Fibroblast of villous mesenchyme (primary cell): Measurements from ENCODE around the gene NAA11. TPM values are rescaled to one million over a fixed set of nuclear protein-coding genes. Genes with fewer than 3 reads are reported as not detected.

Experiments used
- DNase-seq: peaks from one replicate; pipeline ENCODE4 v3.0.0-alpha.2; 2010; ENCODE audit warnings: low read depth
- H3K4me3 ChIP-seq: 2 replicates; pipeline ENCODE4 v1.5.1; 2011; ENCODE audit warnings: low read depth, mild to moderate bottlenecking, low read length
- total RNA-seq: library from RNA; depleted of rRNA; stranded (reverse); fragments of >200 nt; gene quantifications from 2 replicates; pipeline ENCODE4 v1.2.3, GENCODE V29; 2012
- TF ChIP-seq, protein P1 (sequence below): IDR thresholded peaks from 2 replicates; pipeline ENCODE4 v1.5.1; 2012; ENCODE audit warnings: low read depth, mild to moderate bottlenecking, low read length; ENCODE audit not compliant: insufficient read depth

NAA11 gene
- total RNA-seq, 1 donor = not detected

DNA sequence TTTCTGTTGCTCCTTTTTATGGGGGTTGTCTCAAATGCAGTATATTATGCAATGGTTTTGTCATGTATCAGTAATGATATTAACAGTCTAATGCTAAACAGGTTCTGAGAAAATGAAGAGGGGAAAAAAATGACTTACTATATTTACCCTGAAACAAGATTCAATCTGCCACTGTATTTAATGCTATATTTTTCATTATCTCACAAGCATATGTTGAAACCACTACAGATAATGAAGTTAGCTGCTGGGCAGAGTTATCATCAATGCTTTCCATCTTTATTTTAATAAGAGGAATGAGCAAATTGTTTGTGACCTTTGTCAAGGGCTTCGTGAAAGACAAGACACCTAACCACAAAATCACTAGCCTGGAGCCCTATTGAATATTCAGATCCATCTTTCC, 32.6 kb upstream of the NAA11 start:
- no peak overlapping the region for H3K4me3 ChIP-seq
- DNase-seq = no peak
- TF ChIP-seq, protein P1, sequence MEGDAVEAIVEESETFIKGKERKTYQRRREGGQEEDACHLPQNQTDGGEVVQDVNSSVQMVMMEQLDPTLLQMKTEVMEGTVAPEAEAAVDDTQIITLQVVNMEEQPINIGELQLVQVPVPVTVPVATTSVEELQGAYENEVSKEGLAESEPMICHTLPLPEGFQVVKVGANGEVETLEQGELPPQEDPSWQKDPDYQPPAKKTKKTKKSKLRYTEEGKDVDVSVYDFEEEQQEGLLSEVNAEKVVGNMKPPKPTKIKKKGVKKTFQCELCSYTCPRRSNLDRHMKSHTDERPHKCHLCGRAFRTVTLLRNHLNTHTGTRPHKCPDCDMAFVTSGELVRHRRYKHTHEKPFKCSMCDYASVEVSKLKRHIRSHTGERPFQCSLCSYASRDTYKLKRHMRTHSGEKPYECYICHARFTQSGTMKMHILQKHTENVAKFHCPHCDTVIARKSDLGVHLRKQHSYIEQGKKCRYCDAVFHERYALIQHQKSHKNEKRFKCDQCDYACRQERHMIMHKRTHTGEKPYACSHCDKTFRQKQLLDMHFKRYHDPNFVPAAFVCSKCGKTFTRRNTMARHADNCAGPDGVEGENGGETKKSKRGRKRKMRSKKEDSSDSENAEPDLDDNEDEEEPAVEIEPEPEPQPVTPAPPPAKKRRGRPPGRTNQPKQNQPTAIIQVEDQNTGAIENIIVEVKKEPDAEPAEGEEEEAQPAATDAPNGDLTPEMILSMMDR = no peak

DNA sequence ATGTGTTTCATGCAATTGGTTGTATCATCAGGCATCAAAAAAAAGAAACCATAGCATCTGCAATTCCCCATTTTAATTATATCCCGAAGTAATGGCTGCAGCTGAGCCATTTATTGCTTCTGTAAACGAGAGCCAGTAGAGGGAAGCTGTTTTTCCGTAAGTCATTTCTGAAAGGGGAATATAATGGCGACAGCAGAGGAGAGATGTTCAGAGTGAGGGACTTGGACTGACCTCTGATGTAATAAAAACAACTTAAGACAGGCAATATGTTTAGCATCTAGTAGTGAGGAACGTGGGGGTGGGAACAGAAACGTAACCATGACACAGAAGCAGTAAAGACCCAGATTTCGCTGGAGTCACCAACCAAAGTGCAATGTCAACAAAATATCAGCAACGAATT, 31.5 kb upstream of the NAA11 start:
- H3K4me3 ChIP-seq = no peak overlapping the region
- TF ChIP-seq, protein P1 = no peak
- peak; percentile 23 for DNase-seq

DNA sequence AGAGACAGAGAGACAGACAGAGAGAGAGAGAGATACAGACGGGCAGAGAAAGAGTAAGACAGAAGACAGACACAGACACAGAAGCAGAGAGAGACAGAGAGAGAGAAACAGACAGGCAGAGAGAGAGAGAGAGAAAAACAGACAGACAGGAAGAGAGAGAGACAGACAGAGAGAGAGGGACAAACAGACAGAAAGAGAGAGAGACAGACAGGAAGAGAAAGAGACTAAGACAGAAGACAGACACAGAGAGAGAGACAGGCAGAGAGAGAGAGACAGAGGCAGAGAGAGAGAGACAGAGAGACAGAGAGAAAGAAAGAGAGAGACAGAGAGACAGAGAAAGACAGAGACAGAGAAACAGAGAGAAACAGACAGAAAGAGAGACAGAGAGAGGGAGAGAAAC, 27.2 kb upstream of the NAA11 start:
- no peak overlapping the region for H3K4me3 ChIP-seq
- DNase-seq = no peak
- TF ChIP-seq, protein P1 = no peak

DNA sequence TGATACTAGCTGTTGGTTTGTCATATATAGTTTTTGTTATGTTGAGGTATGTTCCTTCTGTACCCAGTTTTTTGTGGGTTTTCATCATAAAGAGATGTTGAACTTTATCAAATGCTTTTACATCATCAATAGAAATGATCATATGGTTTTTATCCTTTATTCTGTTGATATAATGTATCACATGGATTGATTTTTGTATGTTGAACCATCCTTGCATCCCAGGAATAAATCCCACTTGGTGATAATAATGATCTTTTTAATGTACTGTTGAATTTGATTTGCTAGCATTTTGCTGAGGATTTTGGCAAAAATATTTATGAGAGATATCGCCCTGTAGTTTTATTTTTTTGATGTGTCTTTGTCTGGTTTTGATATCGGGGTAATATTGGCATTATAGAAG, 22.5 kb upstream of the NAA11 start:
- no peak overlapping the region for H3K4me3 ChIP-seq
- TF ChIP-seq, protein P1 = no peak

DNA sequence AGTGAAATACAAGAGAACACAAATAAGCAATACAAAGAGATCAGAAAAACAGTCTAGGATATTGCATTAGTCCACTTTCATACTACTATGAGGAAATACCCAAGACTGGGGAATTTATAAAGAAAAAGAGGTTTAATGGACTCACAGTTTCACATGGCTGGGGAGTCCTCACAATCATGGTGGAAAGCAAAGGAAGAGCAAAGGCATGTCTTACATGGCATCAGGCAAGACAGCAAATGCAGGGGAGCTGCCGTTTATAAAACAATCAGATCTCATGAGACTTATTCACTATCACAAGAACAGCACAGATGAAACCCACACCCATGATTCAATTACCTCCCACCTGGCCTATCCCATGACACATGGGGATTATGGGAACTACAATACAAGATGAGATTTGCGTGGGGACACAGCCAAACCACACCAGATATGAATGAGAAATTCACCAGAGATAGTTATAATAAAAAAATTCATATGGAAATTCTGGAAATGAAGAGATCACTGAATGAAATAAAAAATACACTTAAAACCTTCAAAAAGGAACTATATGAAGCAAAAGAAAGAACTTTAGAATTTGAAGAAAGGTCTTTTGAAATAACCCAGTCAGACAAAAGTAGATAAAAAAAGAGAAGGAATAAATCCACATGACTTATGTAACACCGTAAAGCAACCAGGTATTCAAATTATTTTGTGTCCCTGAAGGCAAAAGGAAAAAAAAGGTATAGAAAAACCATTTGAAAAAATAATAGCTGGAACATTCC, 16.2 kb upstream of the NAA11 start:
- no peak for DNase-seq
- TF ChIP-seq, protein P1 = no peak
- no peak overlapping the region for H3K4me3 ChIP-seq

More for the DNA sequence above, 22.5 kb upstream of the NAA11 start:
- DNase-seq = no peak

DNA sequence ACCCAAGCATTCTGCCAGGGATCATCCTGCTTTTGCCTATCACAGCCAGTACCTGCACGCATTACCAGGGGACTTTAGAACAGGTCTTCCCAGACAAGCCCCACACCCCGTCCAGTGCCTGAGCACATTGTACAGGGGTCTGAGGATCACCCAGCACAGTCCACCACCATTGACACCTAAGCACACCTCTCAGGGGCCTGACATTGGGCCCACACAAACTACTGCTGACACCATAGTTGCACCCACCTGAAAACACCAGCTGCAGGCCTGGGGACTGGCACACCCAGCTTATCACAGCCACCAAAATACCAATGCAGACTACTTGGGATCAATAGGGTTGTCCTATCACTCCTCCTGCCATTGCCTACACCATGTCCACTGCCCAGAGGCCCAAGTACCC, 14.7 kb upstream of the NAA11 start:
- no peak overlapping the region for H3K4me3 ChIP-seq
- TF ChIP-seq, protein P1 = no peak
- no peak for DNase-seq

DNA sequence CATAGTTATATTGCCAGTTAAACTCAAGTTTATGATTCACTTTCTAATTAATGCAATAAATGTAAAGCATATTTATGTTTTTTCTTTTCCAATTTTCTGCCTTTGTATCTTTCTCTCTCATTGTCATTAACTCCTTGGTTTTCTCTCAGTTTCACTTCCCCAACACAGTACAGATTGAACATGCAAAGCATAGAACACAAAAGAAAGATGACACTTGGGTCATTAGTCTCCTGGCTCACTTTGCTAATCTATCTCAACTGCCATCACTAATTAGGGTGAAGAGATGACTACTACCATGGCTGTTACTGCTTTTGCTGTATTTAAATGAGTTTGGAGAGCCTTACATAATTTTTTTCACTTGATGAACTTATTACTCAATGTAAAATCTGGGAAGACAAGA, 12.3 kb upstream of the NAA11 start:
- H3K4me3 ChIP-seq = no peak overlapping the region
- no peak for DNase-seq
- TF ChIP-seq, protein P1 = no peak
